Measurements from ENCODE around the gene YIF1A. TPM values are rescaled to one million over a fixed set of nuclear protein-coding genes. Genes with fewer than 3 reads are reported as not detected.

Gene YIF1A
- total RNA-seq, 1 donor from 2014 or later, result 48.7 TPM

GRCh38 chr11:66239998-66240780 lies 48.8 kb downstream of the YIF1A start:
- intact Hi-C loops (cut with DNase I), result no loop called here

GRCh38 chr11:66239511-66239910 lies 49.4 kb downstream of the YIF1A start:
- ATAC-seq (no peak), DNase-seq (ENCODE audit: missing footprints) (no peak)
- intact Hi-C loops (cut with DNase I), result no loop called here

More at GRCh38 chr11:66239998-66240780, 48.8 kb downstream of the YIF1A start:
- no peak for ATAC-seq
- peak; percentile 30 for DNase-seq (ENCODE audit: missing footprints)

GRCh38 chr11:66238786-66239413 lies 50.0 kb downstream of the YIF1A start:
- intact Hi-C loops (cut with DNase I), result no loop called here
- ATAC-seq, result no peak
- DNase-seq (ENCODE audit: missing footprints), result peak; percentile 3

GRCh38 chr11:66237867-66238266 lies 51.1 kb downstream of the YIF1A start:
- intact Hi-C loops (cut with DNase I), result no loop called here
- DNase-seq (ENCODE audit: missing footprints), result peak; percentile 9
- no peak for ATAC-seq

GRCh38 chr11:66235141-66235540 lies 53.8 kb downstream of the YIF1A start:
- DNase-seq (ENCODE audit: missing footprints) (peak; percentile 49), ATAC-seq (no peak)
- intact Hi-C loops (cut with DNase I), result no loop called here

Other genes with a start within 250 kb of the YIF1A start
- 1.5 TPM for gene GAL3ST3, start 240.0 kb downstream of the YIF1A start, total RNA-seq
- 71.8 TPM for gene SF3B2, start 236.8 kb downstream of the YIF1A start, total RNA-seq
- 50.7 TPM for gene PACS1, start 218.9 kb downstream of the YIF1A start, total RNA-seq
- gene KLC2, start 31.4 kb downstream of the YIF1A start, total RNA-seq, result 35.3 TPM
- 125 TPM for gene RAB1B, start 20.5 kb downstream of the YIF1A start, total RNA-seq
- not detected for gene CNIH2, start 11.0 kb downstream of the YIF1A start, total RNA-seq
- 0.14 TPM for gene TMEM151A, start 2.8 kb upstream of the YIF1A start, total RNA-seq
- 26.7 TPM for gene CD248, start 27.9 kb upstream of the YIF1A start, total RNA-seq
- 1.6 TPM for gene RIN1, start 47.3 kb upstream of the YIF1A start, total RNA-seq
- 14.6 TPM for gene BRMS1, start 56.0 kb upstream of the YIF1A start, total RNA-seq
- gene B4GAT1, start 58.5 kb upstream of the YIF1A start, total RNA-seq, result 49.0 TPM
- 16.8 TPM for gene SLC29A2, start 82.6 kb upstream of the YIF1A start, total RNA-seq
- not detected for gene NPAS4, start 131.9 kb upstream of the YIF1A start, total RNA-seq
- gene MRPL11, start 149.7 kb upstream of the YIF1A start, total RNA-seq, result 58.7 TPM
- 8.4 TPM for gene PELI3, start 177.8 kb upstream of the YIF1A start, total RNA-seq
- 15.8 TPM for gene DPP3, start 191.3 kb upstream of the YIF1A start, total RNA-seq
- gene BBS1, start 221.5 kb upstream of the YIF1A start, total RNA-seq, result 20.9 TPM